ENCODE data around the gene ACOT12.

DNA sequence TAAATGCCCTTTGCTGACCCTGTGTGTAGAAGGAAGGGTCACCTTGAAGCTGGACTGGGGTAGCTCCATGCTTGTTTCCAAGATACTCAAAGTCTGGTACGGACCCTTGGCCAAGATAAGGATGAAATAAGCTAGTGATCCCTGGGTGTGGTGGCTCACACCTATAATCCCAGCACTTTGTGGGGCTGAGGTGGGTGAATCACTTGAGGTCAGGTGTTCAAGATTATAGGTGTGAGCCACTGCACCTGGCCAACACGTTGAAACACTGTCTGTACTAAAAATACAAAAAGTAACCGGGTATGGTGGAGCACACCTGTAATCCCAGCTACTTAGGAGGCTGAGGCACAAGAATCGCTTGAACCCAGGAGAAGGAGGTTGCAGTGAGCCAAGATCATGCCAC lies 33.3 kb downstream of the ACOT12 start:
- TF ChIP-seq, protein P1, sequence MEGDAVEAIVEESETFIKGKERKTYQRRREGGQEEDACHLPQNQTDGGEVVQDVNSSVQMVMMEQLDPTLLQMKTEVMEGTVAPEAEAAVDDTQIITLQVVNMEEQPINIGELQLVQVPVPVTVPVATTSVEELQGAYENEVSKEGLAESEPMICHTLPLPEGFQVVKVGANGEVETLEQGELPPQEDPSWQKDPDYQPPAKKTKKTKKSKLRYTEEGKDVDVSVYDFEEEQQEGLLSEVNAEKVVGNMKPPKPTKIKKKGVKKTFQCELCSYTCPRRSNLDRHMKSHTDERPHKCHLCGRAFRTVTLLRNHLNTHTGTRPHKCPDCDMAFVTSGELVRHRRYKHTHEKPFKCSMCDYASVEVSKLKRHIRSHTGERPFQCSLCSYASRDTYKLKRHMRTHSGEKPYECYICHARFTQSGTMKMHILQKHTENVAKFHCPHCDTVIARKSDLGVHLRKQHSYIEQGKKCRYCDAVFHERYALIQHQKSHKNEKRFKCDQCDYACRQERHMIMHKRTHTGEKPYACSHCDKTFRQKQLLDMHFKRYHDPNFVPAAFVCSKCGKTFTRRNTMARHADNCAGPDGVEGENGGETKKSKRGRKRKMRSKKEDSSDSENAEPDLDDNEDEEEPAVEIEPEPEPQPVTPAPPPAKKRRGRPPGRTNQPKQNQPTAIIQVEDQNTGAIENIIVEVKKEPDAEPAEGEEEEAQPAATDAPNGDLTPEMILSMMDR (IDR thresholded peaks at IDR 0.05): no peak
- TF ChIP-seq EP300 (IDR thresholded peaks at IDR 0.05): no peak
